Activated CD4-positive, alpha-beta memory T cell treated with anti-CD3 and anti-CD28 coated beads, Interleukin-2, amount 10 ng/mL, durations not matched to agents 7 days and 5 days (primary cell): ENCODE measurements around the gene NCKAP5. TPM values are rescaled to one million over a fixed set of nuclear protein-coding genes. Genes with fewer than 3 reads are reported as not detected.

ENCODE experiments used
- CTCF ChIA-PET: fragments of 350-600 bp; sonication (Branson Sonifier 250); formaldehyde crosslinking; loops from one replicate; lab custom pipeline; 2021; ENCODE audit warnings: antibody characterized with exemption, inconsistent platforms; lab: Charles Lee
- POLR2A ChIA-PET: fragments of 350-600 bp; sonication (Branson Sonifier 250); formaldehyde crosslinking; loops from one replicate; lab custom pipeline; 2021; ENCODE audit warnings: antibody characterized with exemption; lab: Charles Lee
- DNase-seq: peaks from one replicate; pipeline ENCODE4 v3.0.0-alpha.2; 2020
- H3K27ac Mint-ChIP-seq: one replicate; pipeline ENCODE4 v1.8.0; 2021; ENCODE audit warnings: mild to moderate bottlenecking, mixed read lengths
- H3K27me3 Mint-ChIP-seq: one replicate; pipeline ENCODE4 v1.8.0; 2021; ENCODE audit warnings: mixed read lengths
- H3K36me3 Mint-ChIP-seq: one replicate; pipeline ENCODE4 v1.8.0; 2021; ENCODE audit warnings: low read depth, mixed read lengths
- H3K4me1 Mint-ChIP-seq: one replicate; pipeline ENCODE4 v1.8.0; 2021; ENCODE audit warnings: mixed read lengths
- H3K4me3 Mint-ChIP-seq: one replicate; pipeline ENCODE4 v1.8.0; 2021; ENCODE audit warnings: mild to moderate bottlenecking, mixed read lengths
- H3K9me3 Mint-ChIP-seq: one replicate; pipeline ENCODE4 v1.8.0; 2021; ENCODE audit warnings: mixed read lengths
- total RNA-seq, 2 experiments: library from RNA; stranded (reverse); gene quantifications; one replicate each; pipeline ENCODE4 v1.2.3, GENCODE V29; 2021

The NCKAP5 gene
- total RNA-seq, 2 experiments from 2014 or later = not detected

DNA sequence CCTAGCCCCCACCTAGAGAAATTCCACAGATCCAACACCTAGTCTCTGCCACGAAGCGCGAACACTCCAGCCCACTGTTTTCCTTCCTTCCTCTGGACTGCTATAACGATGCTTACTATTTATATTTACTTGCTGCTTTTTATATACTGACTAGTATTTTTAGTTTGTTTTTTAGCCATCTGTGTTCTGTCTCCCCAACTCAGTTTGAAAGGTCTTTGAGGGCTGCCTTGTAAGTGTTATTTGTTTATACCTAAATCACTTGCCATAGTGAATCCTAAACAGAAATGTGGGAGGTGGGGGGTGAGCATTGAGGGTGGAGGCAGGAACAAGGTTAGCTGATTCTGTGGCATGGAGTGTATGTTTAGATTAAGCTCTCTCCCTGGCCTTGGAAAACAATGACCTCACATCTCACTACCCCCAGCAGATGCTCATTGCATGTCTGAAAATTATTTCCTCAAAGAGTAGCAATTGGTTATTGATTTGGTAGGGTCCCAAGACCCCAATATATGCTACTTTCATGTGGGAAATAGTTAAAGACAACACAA, 1.1 kb upstream of the NCKAP5 start:
- ChIA-PET POLR2A (no interaction called here), CTCF (no interaction called here)
- H3K27me3 Mint-ChIP-seq = peaks cover 10% of the 10 kb centered on the region
- H3K4me3 Mint-ChIP-seq = no peak overlapping the region
- no peak overlapping the region for H3K27ac Mint-ChIP-seq
- DNase-seq = no peak
- H3K9me3 Mint-ChIP-seq = no peaks in the 10 kb centered on the region
- H3K4me1 Mint-ChIP-seq = no peaks in the 10 kb centered on the region
- H3K36me3 Mint-ChIP-seq = no peaks in the 10 kb centered on the region

- no peaks in the 10 kb centered on the region for H3K9me3 Mint-ChIP-seq
- ChIA-PET CTCF (no interaction called here), POLR2A (no interaction called here)
- H3K36me3 Mint-ChIP-seq = no peaks in the 10 kb centered on the region
- H3K27me3 Mint-ChIP-seq = peaks cover 10% of the 10 kb centered on the region
- no peak overlapping the region for H3K4me3 Mint-ChIP-seq
- H3K4me1 Mint-ChIP-seq = no peaks in the 10 kb centered on the region
- DNase-seq = no peak
- H3K27ac Mint-ChIP-seq = no peak overlapping the region
These were observed 335 bp upstream of the NCKAP5 start for GRCh38 chr2:133568598-133568997.

- CTCF ChIA-PET = no interaction called here
- Mint-ChIP-seq H3K4me1 (no peaks in the 10 kb centered on the region), H3K27ac (no peak overlapping the region), H3K4me3 (no peak overlapping the region), H3K27me3 (no peaks in the 10 kb centered on the region), H3K9me3 (no peaks in the 10 kb centered on the region), H3K36me3 (no peaks in the 10 kb centered on the region)
- DNase-seq = no peak
- POLR2A ChIA-PET = no interaction called here
These were observed 5.7 kb downstream of the NCKAP5 start for GRCh38 chr2:133562558-133562957.

GRCh38 chr2:133561045-133561852, 7.0 kb downstream of the NCKAP5 start:
- Mint-ChIP-seq H3K4me1 (no peaks in the 10 kb centered on the region), H3K27ac (no peak overlapping the region), H3K9me3 (no peaks in the 10 kb centered on the region), H3K36me3 (no peaks in the 10 kb centered on the region), H3K4me3 (no peak overlapping the region), H3K27me3 (no peaks in the 10 kb centered on the region)
- ChIA-PET POLR2A (no interaction called here), CTCF (interaction anchor here (1.9 kb wide), 1 partner anchor 1014 kb away, joined by 4 read pairs; no protein-coding TSS in a partner anchor)
- no peak for DNase-seq

DNA sequence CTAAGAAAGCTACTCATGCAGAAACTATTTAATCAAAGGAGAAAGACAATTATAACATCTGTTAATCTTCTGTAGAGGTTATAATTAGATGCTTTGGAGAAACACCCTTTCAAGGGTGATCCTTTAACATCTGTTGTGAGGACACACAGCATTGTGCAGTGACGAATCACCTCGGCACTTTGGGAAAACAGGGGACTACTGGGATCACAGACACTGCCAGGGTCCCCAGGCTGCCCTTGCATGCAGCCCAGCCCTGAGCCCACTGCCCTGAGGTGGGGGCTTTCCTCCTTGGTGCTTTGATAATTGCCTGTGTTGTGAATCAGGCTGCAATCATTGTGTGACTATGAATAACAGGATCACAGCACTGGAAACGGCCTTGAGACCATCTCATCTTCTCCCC, 10.6 kb downstream of the NCKAP5 start:
- no peak for DNase-seq
- POLR2A ChIA-PET = no interaction called here
- Mint-ChIP-seq H3K36me3 (no peaks in the 10 kb centered on the region), H3K27me3 (no peaks in the 10 kb centered on the region), H3K4me3 (no peak overlapping the region), H3K4me1 (no peaks in the 10 kb centered on the region), H3K9me3 (no peaks in the 10 kb centered on the region), H3K27ac (no peak overlapping the region)
- CTCF ChIA-PET = no interaction called here

DNA sequence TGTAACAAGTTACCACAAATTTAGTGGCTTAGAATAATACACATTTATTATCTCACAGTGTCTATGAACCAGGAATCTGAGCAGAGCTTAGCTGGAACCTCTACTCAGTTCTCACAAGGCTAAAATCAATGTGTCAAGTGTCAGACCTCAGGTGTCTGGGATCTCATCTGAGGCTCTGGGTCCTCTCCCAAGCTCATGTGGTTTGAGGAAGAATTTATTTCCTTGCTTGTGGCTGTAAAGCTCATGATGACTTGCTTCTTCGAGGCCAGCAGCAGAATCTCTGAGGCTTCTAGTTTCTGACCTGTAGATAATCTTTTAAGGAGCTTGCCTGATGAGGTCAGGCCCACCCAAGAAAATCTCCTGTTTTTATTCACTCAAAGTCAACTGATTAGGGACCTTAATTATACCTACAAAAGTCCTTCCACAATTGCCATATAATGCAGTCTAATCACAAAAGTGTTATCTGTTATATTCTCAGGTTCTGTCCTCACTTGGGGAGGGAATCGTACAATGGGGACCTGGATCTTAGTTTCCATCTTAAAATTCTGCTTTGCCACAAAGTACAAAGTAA, 14.3 kb downstream of the NCKAP5 start:
- CTCF ChIA-PET = no interaction called here
- Mint-ChIP-seq H3K27ac (no peak overlapping the region), H3K4me3 (no peak overlapping the region), H3K9me3 (no peaks in the 10 kb centered on the region), H3K4me1 (no peaks in the 10 kb centered on the region), H3K36me3 (no peaks in the 10 kb centered on the region), H3K27me3 (no peaks in the 10 kb centered on the region)
- DNase-seq = no peak
- POLR2A ChIA-PET = no interaction called here

DNA sequence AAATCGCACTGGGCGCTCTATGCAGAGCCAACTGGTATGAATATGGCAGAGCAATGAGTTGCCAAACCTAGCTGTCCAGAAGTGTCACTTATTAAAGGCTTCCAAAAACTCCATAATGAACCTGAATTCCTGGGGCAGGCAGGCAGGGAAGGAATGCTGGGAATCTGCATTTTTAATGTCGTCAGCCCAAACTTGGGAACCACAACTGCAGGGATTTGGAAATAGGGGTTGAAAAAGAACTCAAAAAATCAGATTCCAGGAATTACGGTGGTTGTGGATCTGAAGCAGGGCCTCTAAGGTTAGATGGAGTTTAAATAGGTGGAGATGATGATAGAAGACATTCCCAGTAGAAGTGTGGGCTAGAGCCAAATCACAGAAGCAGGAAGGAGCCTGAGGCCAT, 15.0 kb downstream of the NCKAP5 start:
- no peaks in the 10 kb centered on the region for H3K4me1 Mint-ChIP-seq
- CTCF ChIA-PET = no interaction called here
- POLR2A ChIA-PET = no interaction called here
- DNase-seq = no peak
- no peaks in the 10 kb centered on the region for H3K27me3 Mint-ChIP-seq
- no peaks in the 10 kb centered on the region for H3K36me3 Mint-ChIP-seq
- no peak overlapping the region for H3K27ac Mint-ChIP-seq
- no peaks in the 10 kb centered on the region for H3K9me3 Mint-ChIP-seq
- H3K4me3 Mint-ChIP-seq = no peak overlapping the region

GRCh38 chr2:133552821-133553220, 15.4 kb downstream of the NCKAP5 start:
- Mint-ChIP-seq H3K9me3 (no peaks in the 10 kb centered on the region), H3K36me3 (no peaks in the 10 kb centered on the region), H3K4me3 (no peak overlapping the region), H3K27ac (no peak overlapping the region), H3K4me1 (no peaks in the 10 kb centered on the region), H3K27me3 (no peaks in the 10 kb centered on the region)
- ChIA-PET CTCF (no interaction called here), POLR2A (no interaction called here)
- no peak for DNase-seq

GRCh38 chr2:133541797-133542196, 26.5 kb downstream of the NCKAP5 start:
- CTCF ChIA-PET = no interaction called here

GRCh38 chr2:133541376-133541775, 26.9 kb downstream of the NCKAP5 start:
- Mint-ChIP-seq H3K27me3 (no peaks in the 10 kb centered on the region), H3K4me1 (no peaks in the 10 kb centered on the region), H3K4me3 (no peak overlapping the region), H3K36me3 (no peaks in the 10 kb centered on the region), H3K27ac (no peak overlapping the region), H3K9me3 (peaks cover 4% of the 10 kb centered on the region)
- ChIA-PET POLR2A (no interaction called here), CTCF (no interaction called here)
- no peak for DNase-seq

More at GRCh38 chr2:133541797-133542196, 26.5 kb downstream of the NCKAP5 start:
- POLR2A ChIA-PET = no interaction called here
- DNase-seq = no peak
- peaks cover 4% of the 10 kb centered on the region for H3K9me3 Mint-ChIP-seq
- no peaks in the 10 kb centered on the region for H3K4me1 Mint-ChIP-seq
- H3K36me3 Mint-ChIP-seq = no peaks in the 10 kb centered on the region
- H3K4me3 Mint-ChIP-seq = no peak overlapping the region
- no peaks in the 10 kb centered on the region for H3K27me3 Mint-ChIP-seq
- no peak overlapping the region for H3K27ac Mint-ChIP-seq

- Mint-ChIP-seq H3K4me3 (no peak overlapping the region), H3K27me3 (no peaks in the 10 kb centered on the region), H3K36me3 (no peaks in the 10 kb centered on the region), H3K9me3 (no peaks in the 10 kb centered on the region), H3K4me1 (no peaks in the 10 kb centered on the region), H3K27ac (no peak overlapping the region)
- ChIA-PET CTCF (no interaction called here), POLR2A (no interaction called here)
- no peak for DNase-seq
These were observed 35.3 kb downstream of the NCKAP5 start for GRCh38 chr2:133532919-133533318.

GRCh38 chr2:133531382-133531781, 36.9 kb downstream of the NCKAP5 start:
- Mint-ChIP-seq H3K9me3 (no peaks in the 10 kb centered on the region), H3K27me3 (no peaks in the 10 kb centered on the region), H3K27ac (no peak overlapping the region), H3K4me3 (no peak overlapping the region), H3K36me3 (no peaks in the 10 kb centered on the region), H3K4me1 (no peaks in the 10 kb centered on the region)
- CTCF ChIA-PET = no interaction called here
- no peak for DNase-seq
- POLR2A ChIA-PET = no interaction called here

DNA sequence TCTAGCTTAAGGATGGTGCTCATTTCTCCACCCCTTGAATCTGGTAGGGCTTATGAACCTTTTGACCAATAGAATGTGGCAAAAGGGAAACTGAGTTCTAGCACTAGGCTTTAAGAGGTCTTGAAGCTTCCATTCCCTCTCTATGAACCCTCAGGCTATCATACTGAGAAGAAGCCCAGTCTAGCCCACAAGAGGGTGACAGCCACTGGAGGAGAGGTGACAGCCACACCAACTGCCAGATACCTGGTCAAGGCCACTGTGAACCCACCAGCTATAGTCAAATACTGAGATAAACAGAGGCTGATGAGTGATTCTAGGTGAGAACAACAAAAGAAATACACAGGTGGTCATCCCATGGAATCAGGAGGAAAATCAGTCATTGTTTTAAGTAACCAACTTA, 37.6 kb downstream of the NCKAP5 start:
- DNase-seq = no peak
- Mint-ChIP-seq H3K36me3 (no peaks in the 10 kb centered on the region), H3K4me3 (no peak overlapping the region), H3K9me3 (no peaks in the 10 kb centered on the region), H3K27ac (no peak overlapping the region), H3K27me3 (no peaks in the 10 kb centered on the region), H3K4me1 (no peaks in the 10 kb centered on the region)
- CTCF ChIA-PET = no interaction called here
- POLR2A ChIA-PET = no interaction called here
